ENCODE data around the gene PTPDC1.
A peak's percentile ranks its signal among the peaks of the same experiment; 100 is the strongest.
"Not testable (repeated sequence)": the region's sequence is repeated elsewhere in the genome, so short reads cannot be mapped to it uniquely, and the experiment has no call there.

Gene PTPDC1

GRCh38 chr9:94085062-94085639, 887 bp downstream of the PTPDC1 start:
- intact Hi-C loops (cut with DNase I), result no loop called here
- peak in 24 of 42 donors; percentile 9 to 65 (median 32) for DNase-seq

GRCh38 chr9:94086486-94087345, 2.5 kb downstream of the PTPDC1 start:
- no peak for DNase-seq
- intact Hi-C loops (cut with DNase I), result no loop called here

GRCh38 chr9:94094219-94095145, 10.2 kb downstream of the PTPDC1 start:
- DNase-seq; intact Hi-C loops (cut with DNase I): not testable (repeated sequence)

GRCh38 chr9:94096819-94097577, 12.7 kb downstream of the PTPDC1 start:
- intact Hi-C loops (cut with DNase I), result no loop called here
- peak in 32 of 42 donors; percentile 23 to 87 (median 58) for DNase-seq

GRCh38 chr9:94097788-94098414, 13.6 kb downstream of the PTPDC1 start:
- peak in 4 of 42 donors; percentile 30 to 61 (median 35) for DNase-seq
- intact Hi-C loops (cut with DNase I), result no loop called here

GRCh38 chr9:94100152-94100879, 16.1 kb downstream of the PTPDC1 start:
- intact Hi-C loops (cut with DNase I), result no loop called here
- DNase-seq, result no peak

GRCh38 chr9:94101162-94101853, 17.0 kb downstream of the PTPDC1 start:
- intact Hi-C loops (cut with DNase I), result no loop called here
- DNase-seq, result no peak

- DNase-seq, result peak in 16 of 42 donors; percentile 2 to 57 (median 26)
- intact Hi-C loops (cut with DNase I), result no loop called here
These were observed 24.3 kb downstream of the PTPDC1 start for GRCh38 chr9:94108584-94108983.

- no peak for DNase-seq
- intact Hi-C loops (cut with DNase I), result no loop called here
These were observed 26.6 kb downstream of the PTPDC1 start for GRCh38 chr9:94110821-94111252.

- DNase-seq, result no peak
- intact Hi-C loops (cut with DNase I), result no loop called here
These were observed 27.2 kb downstream of the PTPDC1 start for GRCh38 chr9:94111446-94111845.

GRCh38 chr9:94112716-94113465, 28.6 kb downstream of the PTPDC1 start:
- intact Hi-C loops (cut with DNase I), result no loop called here
- DNase-seq, result no peak

GRCh38 chr9:94120088-94120487, 35.8 kb downstream of the PTPDC1 start:
- DNase-seq, result not testable (repeated sequence)

GRCh38 chr9:94120854-94121376, 36.7 kb downstream of the PTPDC1 start:
- no peak for DNase-seq
- intact Hi-C loops (cut with DNase I), result no loop called here

More at GRCh38 chr9:94120088-94120487, 35.8 kb downstream of the PTPDC1 start:
- intact Hi-C loops (cut with DNase I), result not testable (repeated sequence)

GRCh38 chr9:94126844-94127243, 42.6 kb downstream of the PTPDC1 start:
- intact Hi-C loops (cut with DNase I), result no loop called here
- no peak for DNase-seq

- no peak for DNase-seq
- intact Hi-C loops (cut with DNase I), result no loop called here
These were observed 43.5 kb downstream of the PTPDC1 start for GRCh38 chr9:94127806-94128205.

GRCh38 chr9:94128580-94128979, 44.3 kb downstream of the PTPDC1 start:
- intact Hi-C loops (cut with DNase I), result no loop called here
- DNase-seq, result peak in 1 of 42 donors; percentile 14

Measured in head of caudate nucleus (tissue), 42 donors.